KOPT-K1 (cell line): Measurements from ENCODE around the gene DPY19L1.
"Not testable (repeated sequence)": the region's sequence is repeated elsewhere in the genome, so short reads cannot be mapped to it uniquely, and the experiment has no call there.

Experiments used
- H3K27ac ChIP-seq: fragments of 200-600 bp; sonication (generic); 2 replicates; pipeline ENCODE4 v1.5.1; 2016; ENCODE audit warnings: antibody characterized with exemption, mild to moderate bottlenecking, low read depth, low read length; ENCODE audit not compliant: poor library complexity, severe bottlenecking
- H3K36me3 ChIP-seq: fragments of 200-600 bp; sonication (generic); 2 replicates; pipeline ENCODE4 v1.5.1; 2017; ENCODE audit warnings: antibody characterized with exemption, mild to moderate bottlenecking, low read length, moderate library complexity; ENCODE audit not compliant: insufficient read depth
- H3K9me3 ChIP-seq: fragments of 200-600 bp; sonication (generic); 2 replicates; pipeline ENCODE4 v1.5.1; 2017; ENCODE audit warnings: antibody characterized with exemption, low read length, mild to moderate bottlenecking; ENCODE audit not compliant: insufficient read depth, poor library complexity, severe bottlenecking

DPY19L1 gene

DNA sequence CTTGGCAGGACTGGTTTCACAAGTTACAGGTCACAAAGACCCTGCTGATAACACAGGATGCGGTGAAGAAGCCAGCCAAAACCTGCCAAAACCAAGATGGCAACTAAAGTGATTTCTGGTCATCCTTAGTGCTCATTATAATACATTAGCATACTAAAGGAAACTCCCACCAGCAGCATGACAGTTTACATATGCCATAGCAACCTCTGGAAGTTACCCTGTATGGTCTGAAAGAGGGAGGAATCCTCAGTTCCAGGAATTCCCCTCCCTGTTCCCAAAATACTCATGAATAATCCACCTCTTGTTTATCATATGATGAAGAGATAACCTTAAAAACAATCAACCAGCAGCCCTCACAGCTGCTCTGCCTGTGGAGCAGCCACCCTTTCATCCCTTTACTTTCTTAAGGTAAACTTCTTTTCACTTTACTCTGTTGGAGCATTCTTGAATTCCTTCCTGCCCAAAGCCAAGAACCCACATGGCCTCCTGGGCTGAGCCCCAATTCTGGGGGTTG lies 21.9 kb downstream of the DPY19L1 start:
- H3K27ac ChIP-seq, result no peak overlapping the region
- H3K9me3 ChIP-seq, result no peaks in the 10 kb centered on the region
- no peaks in the 10 kb centered on the region for H3K36me3 ChIP-seq

- Histone ChIP-seq H3K36me3 (no peaks in the 10 kb centered on the region), H3K27ac (no peak overlapping the region)
These were observed 25.1 kb downstream of the DPY19L1 start for GRCh38 chr7:35012160-35012559.

DNA sequence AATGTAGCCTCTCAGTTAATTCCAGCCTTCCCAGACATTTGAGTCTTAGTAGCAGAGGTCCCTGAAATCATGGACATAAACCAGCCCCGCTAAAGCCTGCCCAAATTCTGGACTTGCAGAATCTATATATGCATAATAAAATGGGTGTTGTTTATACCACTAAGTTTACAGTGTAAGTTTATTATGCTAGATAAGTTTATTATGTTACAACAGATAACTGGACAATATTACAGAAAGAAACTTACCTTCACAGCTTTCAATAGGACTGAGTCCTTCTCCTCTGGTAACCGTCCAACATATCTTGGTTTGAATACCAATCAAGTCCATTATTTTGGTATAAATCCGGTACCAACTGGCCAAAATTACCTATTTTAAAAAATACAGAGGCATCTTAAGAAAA lies 26.2 kb downstream of the DPY19L1 start:
- H3K36me3 ChIP-seq, result no peaks in the 10 kb centered on the region

More at GRCh38 chr7:35012160-35012559, 25.1 kb downstream of the DPY19L1 start:
- H3K9me3 ChIP-seq, result no peaks in the 10 kb centered on the region

GRCh38 chr7:35007768-35008167 lies 29.5 kb downstream of the DPY19L1 start:
- Histone ChIP-seq H3K9me3 (no peaks in the 10 kb centered on the region), H3K27ac (no peak overlapping the region), H3K36me3 (no peaks in the 10 kb centered on the region)

More for the DNA sequence above, 26.2 kb downstream of the DPY19L1 start:
- Histone ChIP-seq H3K9me3 (no peaks in the 10 kb centered on the region), H3K27ac (no peak overlapping the region)

DNA sequence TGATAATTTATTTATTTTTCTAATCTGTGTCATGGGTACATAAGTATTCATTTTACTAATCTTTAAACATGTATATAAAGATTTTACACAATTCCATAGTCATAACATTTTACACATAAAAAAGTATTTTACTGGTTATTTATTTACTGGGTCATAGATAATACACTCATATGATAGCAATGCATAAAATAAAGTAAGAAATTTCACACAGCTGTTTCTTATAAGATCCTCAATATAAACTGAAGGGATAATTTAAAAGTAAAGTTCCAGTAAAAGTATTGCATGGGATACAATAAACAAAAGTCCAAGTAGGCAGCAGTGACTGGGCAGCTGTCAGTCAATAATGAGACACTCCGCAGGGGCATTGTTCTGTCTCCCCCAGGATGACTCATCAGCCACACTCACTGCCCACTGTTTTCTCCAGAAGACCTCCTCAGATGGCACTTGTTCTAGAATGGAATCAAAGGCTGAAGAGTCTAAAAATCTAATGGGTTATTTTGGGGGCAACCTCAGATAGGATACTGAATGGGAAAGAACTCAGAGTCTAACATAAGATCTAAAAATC lies 32.7 kb downstream of the DPY19L1 start:
- Histone ChIP-seq H3K36me3 (no peaks in the 10 kb centered on the region), H3K27ac (no peak overlapping the region), H3K9me3 (no peaks in the 10 kb centered on the region)

DNA sequence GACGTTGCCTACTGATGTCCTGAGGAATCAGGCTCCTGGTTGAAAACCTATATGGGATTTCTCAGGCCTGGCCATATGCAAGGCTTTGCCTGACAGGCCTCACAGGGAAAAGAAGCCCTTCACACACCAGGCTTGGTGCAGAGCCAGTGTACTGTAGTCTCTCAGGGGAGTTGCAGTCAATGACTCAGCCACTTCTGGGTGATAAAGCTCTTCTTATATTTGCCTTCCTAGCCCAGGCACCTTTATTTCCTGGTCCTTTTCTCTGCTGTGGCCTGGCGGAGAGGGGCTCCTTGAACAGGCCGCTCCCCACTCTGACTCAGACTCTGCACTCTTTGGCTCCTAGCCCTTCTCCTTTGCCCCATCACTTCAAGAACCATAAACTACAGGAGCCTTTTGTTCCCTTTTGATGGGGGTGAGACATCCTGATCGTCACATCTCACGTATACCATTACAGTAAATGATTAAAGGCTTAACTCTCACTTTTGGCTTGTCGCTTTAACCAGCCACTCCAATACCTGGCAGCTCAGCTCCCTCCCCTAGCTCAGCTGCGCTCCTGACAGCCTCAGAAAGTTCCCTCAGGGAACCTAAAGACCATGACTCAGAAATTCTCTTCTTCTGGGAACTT lies 33.5 kb downstream of the DPY19L1 start:
- no peak overlapping the region for H3K27ac ChIP-seq
- H3K9me3 ChIP-seq, result no peaks in the 10 kb centered on the region
- H3K36me3 ChIP-seq, result no peaks in the 10 kb centered on the region

DNA sequence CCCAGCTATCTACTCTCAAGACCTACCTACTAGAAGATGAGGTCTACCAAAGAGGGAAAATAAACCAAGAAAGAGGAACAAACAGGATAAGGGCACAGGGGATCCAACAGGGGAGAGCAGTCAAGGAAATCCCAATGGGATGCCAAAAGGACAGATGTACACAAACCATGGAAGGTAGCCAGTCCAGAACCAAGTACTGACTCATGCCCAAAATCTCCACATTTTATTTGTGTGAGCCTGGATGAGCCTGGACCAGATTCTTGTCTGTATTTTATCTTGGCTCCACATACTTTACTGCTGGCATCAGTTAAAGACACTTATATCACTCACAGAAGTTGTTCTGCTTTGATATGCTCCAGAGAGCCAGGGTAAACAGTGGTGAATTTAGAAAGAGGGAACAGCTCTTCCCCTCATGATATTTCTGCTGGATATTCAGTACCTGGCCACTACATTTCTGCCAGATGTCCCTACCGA lies 34.1 kb downstream of the DPY19L1 start:
- H3K27ac ChIP-seq, H3K9me3 ChIP-seq, H3K36me3 ChIP-seq: not testable (repeated sequence)

GRCh38 chr7:34998335-34998734 lies 39.0 kb downstream of the DPY19L1 start:
- not testable (repeated sequence) for H3K36me3 ChIP-seq, H3K9me3 ChIP-seq, H3K27ac ChIP-seq

GRCh38 chr7:34996423-34997090 lies 40.7 kb downstream of the DPY19L1 start:
- not testable (repeated sequence) for H3K9me3 ChIP-seq, H3K27ac ChIP-seq, H3K36me3 ChIP-seq

GRCh38 chr7:34995757-34996156 lies 41.5 kb downstream of the DPY19L1 start:
- H3K9me3 ChIP-seq, result no peaks in the 10 kb centered on the region
- no peak overlapping the region for H3K27ac ChIP-seq
- H3K36me3 ChIP-seq, result no peaks in the 10 kb centered on the region

DNA sequence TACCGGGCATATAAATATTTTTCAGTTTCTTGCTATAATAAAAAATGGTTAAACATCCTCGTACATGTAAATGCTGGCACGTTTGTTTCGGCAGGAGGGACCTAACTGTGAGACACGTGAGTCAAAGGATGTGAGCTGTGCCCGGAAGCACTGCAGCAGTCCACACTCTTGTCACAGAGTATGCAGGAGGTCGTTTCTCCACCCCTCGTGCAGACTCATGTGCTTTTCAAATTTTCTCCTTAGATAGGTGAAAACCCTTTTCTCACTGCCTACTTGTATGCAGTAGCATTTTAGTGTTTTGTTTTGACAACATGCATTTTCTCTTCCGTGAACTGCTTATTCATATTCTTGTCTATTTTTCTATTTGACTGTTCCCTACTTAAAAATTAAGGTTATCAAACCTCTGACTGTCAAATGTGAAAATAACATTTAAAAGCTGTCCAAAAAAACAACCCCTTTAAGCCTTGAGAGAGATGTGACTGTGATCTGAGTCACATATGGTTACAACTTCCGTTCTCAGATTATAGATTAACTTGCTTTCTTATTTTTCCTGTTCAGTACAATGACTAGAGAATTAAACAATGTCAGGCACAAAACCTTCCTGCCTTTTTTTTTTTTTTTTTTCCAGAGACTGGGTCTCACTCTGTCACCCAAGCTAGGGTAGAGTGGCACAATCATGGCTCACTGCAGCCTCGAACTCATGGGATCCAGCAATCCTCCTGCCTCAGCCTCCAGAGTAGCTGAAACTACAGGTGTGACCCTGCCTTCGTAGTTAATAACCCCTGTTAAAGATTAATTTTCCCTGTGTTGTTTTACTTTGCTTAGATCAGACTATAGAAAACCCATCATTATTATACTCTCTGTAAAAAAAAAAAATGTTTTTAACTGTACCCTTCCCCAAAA lies 45.1 kb downstream of the DPY19L1 start:
- no peaks in the 10 kb centered on the region for H3K36me3 ChIP-seq
- H3K27ac ChIP-seq, result no peak overlapping the region
- H3K9me3 ChIP-seq, result no peaks in the 10 kb centered on the region

DNA sequence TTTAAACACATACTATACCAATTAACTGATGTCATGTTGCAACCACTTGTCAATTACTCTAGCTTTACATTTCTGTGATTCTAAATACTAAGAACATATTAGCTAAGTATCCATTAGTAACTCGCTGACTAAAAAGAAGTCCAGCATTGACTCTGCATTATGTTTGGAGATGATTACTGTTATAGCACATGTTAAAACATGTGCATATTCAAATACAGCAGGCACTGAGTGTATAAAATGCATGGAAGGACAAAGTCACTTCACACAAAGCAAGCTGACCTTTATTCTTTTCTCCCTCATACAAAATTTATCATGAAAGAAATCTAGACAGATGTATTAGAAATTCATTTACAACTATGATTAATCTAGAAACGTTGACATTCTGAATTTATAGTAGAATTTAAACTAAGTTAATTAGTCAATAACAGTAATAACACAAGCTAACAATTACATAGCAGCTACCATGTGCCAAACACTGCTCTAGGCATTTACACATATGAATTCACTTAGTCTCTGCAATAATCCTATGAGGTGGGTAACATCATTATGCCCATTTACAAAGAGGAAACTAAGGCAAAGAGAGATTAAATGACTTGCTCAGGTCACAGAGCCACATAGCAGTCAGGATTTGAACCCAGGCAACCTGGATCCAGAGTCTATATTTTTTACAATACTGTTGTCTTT lies 48.7 kb downstream of the DPY19L1 start:
- H3K36me3 ChIP-seq, H3K27ac ChIP-seq, H3K9me3 ChIP-seq: not testable (repeated sequence)

DNA sequence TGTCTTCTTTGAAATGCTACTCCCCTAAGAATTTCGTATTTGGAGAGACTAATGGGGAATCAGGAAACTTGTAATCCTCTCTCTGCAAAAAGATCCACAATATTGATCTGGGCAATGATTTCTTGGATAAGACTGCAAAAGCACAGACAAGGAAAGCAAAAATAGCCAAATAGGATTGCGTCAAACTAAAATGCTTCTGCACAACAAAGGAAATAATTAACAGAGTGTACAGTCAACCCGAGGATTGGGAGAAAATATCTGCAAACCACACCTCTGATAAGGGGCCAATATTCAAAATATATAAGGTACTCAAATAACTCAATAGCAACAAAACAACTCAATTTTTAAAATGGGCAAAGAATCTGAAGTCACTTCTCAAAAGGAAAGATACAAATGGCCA lies 52.1 kb downstream of the DPY19L1 start:
- not testable (repeated sequence) for H3K9me3 ChIP-seq, H3K27ac ChIP-seq, H3K36me3 ChIP-seq

- H3K27ac ChIP-seq, H3K36me3 ChIP-seq, H3K9me3 ChIP-seq: not testable (repeated sequence)
These were observed 53.1 kb downstream of the DPY19L1 start for GRCh38 chr7:34984140-34984539.
